ENCODE results near the gene PALD1. TPM values are rescaled to one million over a fixed set of nuclear protein-coding genes. Genes with fewer than 3 reads are reported as not detected.

PALD1 gene
- total and polyA plus RNA-seq, 9 of the 15 experiments (the other 6 are each of a cell fraction or from before 2014, with no cell fraction given) = 0.03 to 0.29 (median 0.09) TPM; not detected in 2

DNA sequence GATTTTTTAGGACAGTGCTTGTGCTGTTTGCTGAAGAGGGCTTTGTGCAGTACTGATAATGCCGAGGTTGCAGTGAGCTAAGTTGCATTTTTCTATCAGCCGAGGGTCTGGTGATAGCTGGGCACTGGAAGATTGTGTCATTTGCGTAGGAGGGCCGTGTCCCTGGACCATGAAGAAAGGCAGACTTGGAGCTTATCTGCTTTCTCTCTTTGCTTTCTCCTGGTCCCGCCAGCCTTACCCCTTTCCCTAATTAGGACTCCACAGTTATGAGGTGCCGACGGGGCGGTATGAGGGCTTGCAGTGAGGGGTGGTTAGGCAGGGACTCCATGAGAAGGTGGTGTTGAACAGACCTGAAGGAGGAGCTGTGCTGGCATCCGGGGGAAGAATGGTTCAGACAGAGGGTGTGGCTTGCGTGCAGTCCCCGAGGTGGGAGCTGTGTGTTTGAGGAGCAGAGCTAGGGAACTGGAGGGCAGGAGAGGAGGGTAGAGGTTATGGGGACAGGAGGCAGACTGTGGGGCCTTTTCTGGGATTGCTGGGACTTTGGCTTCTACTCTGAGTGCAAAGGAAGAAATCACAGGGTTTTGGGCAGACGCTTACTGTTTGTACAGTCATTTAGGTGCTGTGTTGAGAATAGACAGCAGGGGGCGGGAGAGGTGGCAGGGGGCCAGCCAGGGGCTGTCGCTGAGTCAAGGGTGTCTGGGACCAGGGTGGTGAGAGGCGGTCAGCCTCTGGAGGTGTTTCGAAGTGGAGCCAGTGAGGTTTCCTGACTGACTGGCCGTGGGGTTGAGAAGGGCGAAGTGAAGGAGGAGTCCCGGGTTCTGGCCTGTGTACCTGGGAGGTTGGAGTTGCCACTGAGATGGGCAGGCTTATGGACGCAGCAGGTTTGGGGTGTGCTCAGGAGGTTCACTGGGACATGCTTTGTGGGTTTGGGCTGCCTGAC lies 80.6 kb downstream of the PALD1 start (continued):
- TF ChIP-seq, protein P1, sequence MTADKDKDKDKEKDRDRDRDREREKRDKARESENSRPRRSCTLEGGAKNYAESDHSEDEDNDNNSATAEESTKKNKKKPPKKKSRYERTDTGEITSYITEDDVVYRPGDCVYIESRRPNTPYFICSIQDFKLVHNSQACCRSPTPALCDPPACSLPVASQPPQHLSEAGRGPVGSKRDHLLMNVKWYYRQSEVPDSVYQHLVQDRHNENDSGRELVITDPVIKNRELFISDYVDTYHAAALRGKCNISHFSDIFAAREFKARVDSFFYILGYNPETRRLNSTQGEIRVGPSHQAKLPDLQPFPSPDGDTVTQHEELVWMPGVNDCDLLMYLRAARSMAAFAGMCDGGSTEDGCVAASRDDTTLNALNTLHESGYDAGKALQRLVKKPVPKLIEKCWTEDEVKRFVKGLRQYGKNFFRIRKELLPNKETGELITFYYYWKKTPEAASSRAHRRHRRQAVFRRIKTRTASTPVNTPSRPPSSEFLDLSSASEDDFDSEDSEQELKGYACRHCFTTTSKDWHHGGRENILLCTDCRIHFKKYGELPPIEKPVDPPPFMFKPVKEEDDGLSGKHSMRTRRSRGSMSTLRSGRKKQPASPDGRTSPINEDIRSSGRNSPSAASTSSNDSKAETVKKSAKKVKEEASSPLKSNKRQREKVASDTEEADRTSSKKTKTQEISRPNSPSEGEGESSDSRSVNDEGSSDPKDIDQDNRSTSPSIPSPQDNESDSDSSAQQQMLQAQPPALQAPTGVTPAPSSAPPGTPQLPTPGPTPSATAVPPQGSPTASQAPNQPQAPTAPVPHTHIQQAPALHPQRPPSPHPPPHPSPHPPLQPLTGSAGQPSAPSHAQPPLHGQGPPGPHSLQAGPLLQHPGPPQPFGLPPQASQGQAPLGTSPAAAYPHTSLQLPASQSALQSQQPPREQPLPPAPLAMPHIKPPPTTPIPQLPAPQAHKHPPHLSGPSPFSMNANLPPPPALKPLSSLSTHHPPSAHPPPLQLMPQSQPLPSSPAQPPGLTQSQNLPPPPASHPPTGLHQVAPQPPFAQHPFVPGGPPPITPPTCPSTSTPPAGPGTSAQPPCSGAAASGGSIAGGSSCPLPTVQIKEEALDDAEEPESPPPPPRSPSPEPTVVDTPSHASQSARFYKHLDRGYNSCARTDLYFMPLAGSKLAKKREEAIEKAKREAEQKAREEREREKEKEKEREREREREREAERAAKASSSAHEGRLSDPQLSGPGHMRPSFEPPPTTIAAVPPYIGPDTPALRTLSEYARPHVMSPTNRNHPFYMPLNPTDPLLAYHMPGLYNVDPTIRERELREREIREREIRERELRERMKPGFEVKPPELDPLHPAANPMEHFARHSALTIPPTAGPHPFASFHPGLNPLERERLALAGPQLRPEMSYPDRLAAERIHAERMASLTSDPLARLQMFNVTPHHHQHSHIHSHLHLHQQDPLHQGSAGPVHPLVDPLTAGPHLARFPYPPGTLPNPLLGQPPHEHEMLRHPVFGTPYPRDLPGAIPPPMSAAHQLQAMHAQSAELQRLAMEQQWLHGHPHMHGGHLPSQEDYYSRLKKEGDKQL (CRISPR knock-in tag; IDR thresholded peaks at IDR 0.05; ENCODE audit: borderline replicate concordance) = no peak
- TF ChIP-seq DDX20 (tag; IDR thresholded peaks at IDR 0.05; ENCODE audit: low read depth) (no peak; the same call in 1 of the 2 replicates), CHD4 (IDR thresholded peaks at IDR 0.05; ENCODE audit: insufficient read depth, insufficient replicate concordance, low read depth, low read length, poor library complexity, severe bottlenecking) (no peak), ZNF76 (CRISPR knock-in tag; IDR thresholded peaks at IDR 0.05; ENCODE audit: borderline replicate concordance) (no peak), BRD4 (IDR thresholded peaks at IDR 0.05) (0 out of 2 replicates have a peak, but pooled peaks have one; percentile 69)
- TF ChIP-seq, protein P2, sequence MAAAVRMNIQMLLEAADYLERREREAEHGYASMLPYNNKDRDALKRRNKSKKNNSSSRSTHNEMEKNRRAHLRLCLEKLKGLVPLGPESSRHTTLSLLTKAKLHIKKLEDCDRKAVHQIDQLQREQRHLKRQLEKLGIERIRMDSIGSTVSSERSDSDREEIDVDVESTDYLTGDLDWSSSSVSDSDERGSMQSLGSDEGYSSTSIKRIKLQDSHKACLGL (CRISPR knock-in tag; IDR thresholded peaks at IDR 0.05; ENCODE audit: borderline replicate concordance, poor library complexity, severe bottlenecking) = no peak
- TF ChIP-seq, protein P3, sequence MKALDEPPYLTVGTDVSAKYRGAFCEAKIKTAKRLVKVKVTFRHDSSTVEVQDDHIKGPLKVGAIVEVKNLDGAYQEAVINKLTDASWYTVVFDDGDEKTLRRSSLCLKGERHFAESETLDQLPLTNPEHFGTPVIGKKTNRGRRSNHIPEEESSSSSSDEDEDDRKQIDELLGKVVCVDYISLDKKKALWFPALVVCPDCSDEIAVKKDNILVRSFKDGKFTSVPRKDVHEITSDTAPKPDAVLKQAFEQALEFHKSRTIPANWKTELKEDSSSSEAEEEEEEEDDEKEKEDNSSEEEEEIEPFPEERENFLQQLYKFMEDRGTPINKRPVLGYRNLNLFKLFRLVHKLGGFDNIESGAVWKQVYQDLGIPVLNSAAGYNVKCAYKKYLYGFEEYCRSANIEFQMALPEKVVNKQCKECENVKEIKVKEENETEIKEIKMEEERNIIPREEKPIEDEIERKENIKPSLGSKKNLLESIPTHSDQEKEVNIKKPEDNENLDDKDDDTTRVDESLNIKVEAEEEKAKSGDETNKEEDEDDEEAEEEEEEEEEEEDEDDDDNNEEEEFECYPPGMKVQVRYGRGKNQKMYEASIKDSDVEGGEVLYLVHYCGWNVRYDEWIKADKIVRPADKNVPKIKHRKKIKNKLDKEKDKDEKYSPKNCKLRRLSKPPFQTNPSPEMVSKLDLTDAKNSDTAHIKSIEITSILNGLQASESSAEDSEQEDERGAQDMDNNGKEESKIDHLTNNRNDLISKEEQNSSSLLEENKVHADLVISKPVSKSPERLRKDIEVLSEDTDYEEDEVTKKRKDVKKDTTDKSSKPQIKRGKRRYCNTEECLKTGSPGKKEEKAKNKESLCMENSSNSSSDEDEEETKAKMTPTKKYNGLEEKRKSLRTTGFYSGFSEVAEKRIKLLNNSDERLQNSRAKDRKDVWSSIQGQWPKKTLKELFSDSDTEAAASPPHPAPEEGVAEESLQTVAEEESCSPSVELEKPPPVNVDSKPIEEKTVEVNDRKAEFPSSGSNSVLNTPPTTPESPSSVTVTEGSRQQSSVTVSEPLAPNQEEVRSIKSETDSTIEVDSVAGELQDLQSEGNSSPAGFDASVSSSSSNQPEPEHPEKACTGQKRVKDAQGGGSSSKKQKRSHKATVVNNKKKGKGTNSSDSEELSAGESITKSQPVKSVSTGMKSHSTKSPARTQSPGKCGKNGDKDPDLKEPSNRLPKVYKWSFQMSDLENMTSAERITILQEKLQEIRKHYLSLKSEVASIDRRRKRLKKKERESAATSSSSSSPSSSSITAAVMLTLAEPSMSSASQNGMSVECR (CRISPR knock-in tag; IDR thresholded peaks at IDR 0.05) = no peak
- TF ChIP-seq, protein P4, sequence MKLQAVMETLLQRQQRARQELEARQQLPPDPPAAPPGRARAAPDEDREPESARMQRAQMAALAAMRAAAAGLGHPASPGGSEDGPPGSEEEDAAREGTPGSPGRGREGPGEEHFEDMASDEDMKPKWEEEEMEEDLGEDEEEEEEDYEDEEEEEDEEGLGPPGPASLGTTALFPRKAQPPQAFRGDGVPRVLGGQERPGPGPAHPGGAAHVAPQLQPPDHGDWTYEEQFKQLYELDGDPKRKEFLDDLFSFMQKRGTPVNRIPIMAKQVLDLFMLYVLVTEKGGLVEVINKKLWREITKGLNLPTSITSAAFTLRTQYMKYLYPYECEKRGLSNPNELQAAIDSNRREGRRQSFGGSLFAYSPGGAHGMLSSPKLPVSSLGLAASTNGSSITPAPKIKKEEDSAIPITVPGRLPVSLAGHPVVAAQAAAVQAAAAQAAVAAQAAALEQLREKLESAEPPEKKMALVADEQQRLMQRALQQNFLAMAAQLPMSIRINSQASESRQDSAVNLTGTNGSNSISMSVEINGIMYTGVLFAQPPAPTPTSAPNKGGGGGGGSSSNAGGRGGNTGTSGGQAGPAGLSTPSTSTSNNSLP (IDR thresholded peaks at IDR 0.05; ENCODE audit: borderline replicate concordance, low read depth, low read length) = 0 out of 2 replicates have a peak, but pooled peaks have one; percentile 40
- TF ChIP-seq, protein P5, sequence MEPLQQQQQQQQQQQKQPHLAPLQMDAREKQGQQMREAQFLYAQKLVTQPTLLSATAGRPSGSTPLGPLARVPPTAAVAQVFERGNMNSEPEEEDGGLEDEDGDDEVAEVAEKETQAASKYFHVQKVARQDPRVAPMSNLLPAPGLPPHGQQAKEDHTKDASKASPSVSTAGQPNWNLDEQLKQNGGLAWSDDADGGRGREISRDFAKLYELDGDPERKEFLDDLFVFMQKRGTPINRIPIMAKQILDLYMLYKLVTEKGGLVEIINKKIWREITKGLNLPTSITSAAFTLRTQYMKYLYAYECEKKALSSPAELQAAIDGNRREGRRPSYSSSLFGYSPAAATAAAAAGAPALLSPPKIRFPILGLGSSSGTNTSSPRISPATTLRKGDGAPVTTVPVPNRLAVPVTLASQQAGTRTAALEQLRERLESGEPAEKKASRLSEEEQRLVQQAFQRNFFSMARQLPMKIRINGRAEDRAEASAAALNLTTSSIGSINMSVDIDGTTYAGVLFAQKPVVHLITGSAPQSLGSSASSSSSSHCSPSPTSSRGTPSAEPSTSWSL (CRISPR knock-in tag; IDR thresholded peaks at IDR 0.05; ENCODE audit: borderline replicate concordance) = 0 out of 2 replicates have a peak, but pooled peaks have one; percentile 45
